ENCODE measurements around the gene EXOC3L4.
"Not testable (repeated sequence)": the region's sequence is repeated elsewhere in the genome, so short reads cannot be mapped to it uniquely, and the experiment has no call there.

The EXOC3L4 gene

DNA sequence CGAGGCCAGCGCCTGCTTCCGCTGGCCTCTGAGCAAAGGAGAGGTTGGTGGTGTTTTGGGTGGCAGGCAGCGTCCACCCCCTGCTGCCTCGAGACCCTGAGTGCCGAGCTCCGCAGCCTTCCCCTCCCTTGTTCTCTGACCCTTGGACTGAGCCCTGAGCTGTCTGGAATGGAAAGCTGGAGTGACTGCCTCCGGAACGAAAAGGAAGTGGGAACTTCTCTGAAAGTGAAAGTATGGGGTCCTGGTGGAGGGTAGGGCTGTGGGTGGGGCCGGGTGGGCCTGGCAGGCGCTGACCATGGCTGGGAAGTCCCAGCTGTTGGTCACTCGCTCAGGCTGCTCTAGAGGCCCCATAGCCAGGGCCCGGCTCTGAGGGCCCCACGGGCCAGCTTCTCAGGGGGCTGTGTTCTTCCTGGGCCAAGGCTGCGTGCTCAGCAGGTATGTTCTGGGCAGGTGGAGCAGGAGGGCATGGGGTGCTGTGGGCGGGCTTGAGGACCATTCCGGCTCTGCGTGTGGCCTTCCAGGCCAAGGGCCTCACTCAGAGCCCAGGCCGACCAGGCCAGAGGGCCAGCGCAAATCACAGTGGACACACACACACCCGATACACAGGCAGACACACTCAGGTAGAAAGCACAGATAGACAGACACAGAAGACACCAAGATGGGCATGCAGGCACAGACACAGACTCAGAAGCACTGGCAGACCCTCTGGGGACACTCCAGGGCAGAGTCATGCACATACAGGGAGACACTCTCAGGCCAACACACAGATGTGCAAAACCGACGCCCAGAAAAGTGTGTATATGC is at the start of gene EXOC3L4:
EXOC3L4 (plus strand) TSS at position 320 of the 804 bp plus-strand sequence. CDS start 5,495 bp downstream, outside the sequence.
- DNase-seq (ENCODE audit: low read depth) = no peak

DNA sequence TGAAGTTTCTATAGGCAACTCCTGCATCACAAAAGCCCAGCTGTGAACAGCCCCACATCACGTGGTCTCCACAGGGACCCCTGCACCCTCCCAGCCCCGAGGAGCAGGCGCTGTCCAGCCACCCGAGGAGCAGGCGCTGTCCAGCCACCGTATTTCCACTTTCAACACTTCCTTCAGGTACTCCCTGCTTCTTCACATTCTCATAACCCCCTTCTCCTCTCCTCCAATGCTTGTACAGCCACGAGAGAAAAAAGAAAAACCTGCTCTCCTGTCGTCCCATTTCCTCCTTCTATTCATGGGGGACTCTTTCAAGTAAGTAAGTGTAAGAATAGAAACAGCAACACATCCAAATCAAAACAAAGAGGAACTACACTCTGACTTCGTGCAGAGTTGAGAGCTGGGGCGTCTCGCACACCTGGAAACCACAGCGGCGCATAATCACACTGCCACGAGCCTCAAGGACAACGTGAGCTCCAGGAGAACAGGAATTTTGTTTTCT is 49.1 kb upstream of the EXOC3L4 start:
- DNase-seq (ENCODE audit: low read depth) = no peak

DNA sequence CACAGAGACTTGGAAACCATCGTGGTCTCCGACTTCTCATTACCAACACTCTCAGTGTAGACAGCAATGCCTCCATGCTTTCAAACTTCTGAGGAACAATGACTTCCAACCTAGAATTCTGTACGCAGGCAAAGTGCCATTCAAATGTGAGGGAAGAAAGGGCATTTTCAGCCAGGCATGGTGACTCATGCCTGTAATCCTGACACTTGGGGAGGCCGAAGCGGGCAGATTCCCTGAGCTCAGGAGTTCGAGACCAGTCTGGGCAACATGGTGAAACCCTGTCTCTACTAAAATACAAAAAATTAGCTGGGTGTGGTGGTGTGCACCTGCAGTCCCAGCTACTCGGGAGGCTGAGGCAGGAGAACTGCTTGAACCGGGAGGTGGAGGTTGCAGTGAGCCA is 47.1 kb upstream of the EXOC3L4 start:
- DNase-seq (ENCODE audit: low read depth) = not testable (repeated sequence)

DNA sequence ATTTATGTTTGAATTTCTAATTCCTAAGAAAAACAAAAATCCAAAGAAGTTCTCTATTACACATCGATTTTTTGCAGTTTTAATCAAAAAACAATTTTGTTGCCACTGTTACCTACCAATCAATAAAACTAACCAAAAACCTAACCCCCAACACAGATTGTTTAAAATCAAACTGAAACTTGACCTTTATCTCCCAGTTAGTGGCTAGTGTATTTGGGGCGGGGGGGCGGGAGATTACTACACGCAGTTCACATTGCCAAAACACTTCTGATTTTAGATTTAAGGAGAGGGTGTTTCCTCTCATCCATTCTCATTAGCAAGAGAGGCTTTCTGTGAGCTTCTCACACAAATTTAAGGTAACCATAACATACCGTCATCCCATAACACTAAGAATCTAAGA is 43.6 kb upstream of the EXOC3L4 start:
- DNase-seq (ENCODE audit: low read depth) = no peak

DNA sequence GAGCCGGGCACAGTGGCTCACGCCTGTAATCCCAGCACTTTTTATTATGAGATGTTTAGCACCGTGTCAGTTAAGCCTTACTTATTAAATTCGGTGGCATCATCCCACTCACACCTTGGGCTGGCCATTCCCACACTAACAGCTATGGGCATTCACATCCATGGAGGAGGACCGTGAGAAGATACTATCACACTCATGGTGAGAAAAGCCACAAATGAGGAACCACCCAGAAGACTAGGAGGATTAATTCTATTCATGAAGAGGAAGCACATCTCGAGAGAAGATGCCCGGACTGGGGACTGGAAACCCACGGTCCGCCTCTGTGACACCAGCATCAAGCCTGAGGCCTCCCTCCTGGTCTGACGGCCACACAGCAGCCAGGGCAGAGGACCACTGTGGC is 42.1 kb upstream of the EXOC3L4 start:
- DNase-seq (ENCODE audit: low read depth) = no peak

DNA sequence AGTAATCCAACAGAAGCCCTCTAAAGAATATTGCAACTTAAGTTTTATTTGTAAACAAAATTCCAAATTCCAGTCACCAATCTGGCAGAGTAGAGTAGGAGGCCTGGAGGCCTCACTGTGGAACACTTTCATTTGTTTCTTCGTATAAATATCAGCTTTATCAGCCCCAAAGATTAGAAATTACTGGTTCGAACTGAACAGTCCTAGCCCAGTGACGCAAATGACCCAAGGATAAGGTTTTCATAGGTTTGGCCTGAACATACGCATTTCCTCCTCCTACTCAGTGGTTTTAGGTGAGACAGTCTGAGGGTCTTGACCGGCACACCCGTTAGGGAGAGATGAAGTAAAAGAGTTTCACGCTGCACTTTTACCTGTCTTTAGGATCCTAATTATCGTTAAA is 38.8 kb upstream of the EXOC3L4 start:
- DNase-seq (ENCODE audit: low read depth) = no peak

DNA sequence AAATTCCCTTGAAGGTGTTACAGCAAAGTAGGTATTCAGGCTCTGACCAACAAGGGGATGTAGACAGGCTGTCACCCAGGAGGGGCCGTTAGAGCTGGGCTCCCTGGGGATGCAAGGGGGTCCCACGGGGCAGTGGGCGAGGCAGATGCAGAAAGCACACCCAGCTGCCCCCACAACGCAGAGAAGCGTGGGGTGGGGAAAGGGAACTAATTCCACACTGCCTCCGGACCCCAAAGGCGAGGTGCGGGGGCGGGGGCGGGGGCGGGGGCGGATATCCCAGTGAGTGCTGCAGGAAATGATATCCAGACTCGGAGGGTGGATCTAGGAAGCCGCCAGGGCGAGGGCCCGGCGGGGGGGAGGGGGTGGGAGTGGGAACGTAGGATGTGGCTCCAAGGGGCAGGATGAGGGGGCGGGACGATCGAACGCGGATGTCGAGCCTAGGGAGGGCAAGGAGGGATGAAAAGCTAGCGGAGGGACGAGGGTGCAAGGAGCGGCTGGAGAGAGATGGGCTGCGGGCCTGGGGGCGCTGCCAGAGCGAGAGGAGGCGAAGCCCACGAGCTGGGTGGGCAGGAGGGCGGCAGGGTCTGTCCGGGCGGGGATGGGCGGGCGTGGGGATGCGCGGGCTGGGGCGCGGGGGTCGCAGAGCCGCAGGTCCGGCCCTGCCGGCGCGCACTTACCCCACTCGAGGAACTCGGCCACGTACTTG is 38.0 kb upstream of the EXOC3L4 start:
- no peak for DNase-seq (ENCODE audit: low read depth)

DNA sequence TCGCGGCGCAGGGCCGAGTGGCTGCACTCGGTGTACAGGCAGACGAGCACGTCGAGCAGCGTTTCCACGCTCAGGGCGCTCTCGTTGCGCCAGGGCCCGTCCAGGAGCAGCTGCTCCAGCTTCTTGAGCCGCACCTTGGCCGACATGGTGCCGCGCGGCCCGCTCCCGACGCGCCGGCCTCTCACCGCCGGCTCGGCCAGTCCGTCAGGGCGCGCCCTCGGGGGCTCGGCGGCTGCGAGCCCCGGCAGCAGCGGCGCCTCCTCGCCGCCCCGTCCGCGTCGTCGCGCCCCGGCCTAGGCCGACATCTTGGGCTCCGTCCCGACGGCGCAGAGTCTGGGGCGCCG is 37.5 kb upstream of the EXOC3L4 start:
- DNase-seq (ENCODE audit: low read depth) = no peak

DNA sequence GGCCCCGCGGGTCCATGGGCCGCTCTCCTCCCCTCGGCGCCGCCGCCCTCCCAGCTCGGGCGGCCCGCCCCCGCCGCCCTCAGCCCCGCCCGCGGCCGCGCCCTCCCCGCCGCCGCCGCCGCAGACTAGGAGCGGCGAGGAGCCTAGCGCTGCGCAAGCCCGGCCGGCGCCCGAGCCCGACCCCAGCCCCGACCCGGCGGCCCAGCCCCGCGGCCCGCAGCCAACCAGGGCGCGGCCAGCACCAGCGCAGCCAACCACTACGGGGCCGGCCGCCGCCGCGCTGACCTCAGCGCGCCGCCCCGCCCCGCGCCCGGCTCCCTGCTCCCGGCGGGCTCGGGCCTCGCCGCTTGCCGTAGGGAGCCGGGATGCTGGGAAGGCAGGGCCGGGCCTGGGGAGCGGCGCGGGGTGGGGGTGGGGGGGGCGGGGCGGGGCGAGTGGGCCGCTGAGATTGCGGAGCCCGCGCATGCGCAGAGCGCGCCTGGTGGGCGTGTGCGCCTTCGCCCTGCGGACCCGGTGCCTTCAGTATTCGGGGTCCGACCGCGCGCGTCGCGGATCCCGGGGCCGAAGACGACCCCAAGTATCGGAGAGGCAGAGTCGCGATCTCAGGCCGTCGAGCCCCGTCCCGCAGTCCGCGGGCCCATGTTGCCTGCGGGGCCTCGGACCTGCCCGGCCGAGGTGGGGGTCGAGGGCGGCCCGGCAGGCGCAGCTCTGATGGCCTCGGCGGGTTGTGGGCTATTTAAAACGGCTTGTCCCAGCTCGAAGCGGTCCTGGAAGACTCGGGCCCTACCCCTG is 37.0 kb upstream of the EXOC3L4 start, which contains the start of gene CDC42BPB:
CDC42BPB (minus strand) TSS at position 178 of the 792 bp plus-strand sequence. CDS start 376 bp downstream, outside the sequence.
- DNase-seq (ENCODE audit: low read depth) = no peak

DNA sequence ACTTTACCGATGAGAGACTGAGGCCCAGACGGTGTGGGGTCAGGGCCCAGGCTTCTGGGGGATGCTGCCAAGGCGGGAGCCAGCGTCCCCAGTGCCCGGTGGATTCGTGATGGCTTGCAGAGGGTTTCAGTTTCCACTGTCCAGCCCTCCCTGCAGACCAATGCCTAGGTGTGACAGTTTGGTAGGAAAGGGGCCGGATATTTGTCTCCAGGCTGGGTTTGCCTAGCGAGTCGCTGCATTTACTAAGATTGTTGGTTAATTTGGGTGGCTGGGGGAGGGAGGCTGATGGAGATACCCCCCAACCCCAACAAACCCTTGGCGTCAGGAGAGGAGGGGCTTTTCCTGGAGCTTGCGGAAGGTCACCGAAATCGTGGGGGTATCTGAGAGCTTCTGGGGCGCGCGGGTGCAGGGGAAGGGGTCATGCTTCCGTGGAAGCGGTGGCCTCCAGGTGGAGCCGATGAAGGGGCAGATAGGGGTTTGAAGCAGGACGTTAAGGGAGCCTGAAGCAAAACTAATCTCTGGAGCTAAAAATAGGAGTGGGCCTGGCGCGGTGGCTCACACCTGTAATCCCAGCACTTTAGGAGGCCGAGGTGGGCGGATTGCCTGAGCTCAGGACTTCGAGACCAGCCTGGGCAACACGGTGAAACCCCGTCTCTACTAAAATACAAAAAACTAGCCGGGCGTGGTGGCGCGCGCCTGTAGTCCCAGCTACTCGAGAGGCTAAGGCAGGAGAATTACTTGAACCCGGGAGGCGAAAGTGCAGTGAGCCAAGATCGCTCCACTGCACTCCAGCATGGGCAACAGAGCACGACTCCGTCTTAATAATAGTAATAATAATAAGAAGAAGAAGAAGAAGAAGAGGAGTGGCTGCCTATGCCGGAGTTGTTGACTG is 36.1 kb upstream of the EXOC3L4 start:
- no peak for DNase-seq (ENCODE audit: low read depth)

DNA sequence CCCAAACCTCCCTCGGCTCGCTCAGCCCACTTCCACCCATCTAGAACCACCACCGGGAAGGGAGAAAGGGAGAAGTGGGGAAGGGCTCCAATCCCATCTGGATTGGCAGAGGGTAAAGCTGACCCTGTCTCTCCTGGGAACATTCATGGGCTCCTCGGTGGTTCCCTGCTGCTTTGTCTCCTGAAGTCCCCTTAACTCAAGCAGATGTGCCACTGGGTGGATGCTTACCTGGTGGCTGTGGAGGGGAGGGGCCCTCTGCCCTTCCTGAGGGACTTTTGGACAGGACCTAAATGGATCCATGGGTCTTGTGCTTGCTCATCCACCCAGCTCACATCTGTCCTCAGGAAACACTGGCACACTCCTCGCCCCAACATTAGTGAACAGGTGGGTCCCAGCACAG is 35.0 kb upstream of the EXOC3L4 start:
- no peak for DNase-seq (ENCODE audit: low read depth)

DNA sequence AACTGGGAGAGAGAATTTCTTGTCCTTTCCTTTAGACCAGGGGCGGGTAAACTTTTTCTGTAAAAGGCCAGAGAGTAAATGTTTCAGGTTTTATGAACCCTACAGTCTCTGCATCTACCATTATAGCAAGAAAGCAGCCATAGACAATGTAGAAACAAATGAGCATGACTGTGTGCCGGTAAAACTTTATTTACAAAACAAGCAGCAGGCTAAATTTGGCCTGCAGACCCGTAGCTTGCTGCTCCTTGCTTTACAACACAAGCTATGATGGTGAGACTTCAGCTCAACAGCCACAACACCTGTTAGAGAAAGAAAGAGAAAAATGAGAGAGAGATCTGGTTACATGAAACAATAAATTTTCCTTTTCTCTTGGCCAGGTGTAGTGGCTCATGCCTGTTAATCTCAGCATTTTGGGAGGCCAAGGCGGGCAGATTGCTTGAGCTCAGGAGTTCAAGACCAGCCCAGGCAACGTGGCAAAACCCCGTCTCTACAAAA is 33.0 kb upstream of the EXOC3L4 start:
- DNase-seq (ENCODE audit: low read depth) = no peak

DNA sequence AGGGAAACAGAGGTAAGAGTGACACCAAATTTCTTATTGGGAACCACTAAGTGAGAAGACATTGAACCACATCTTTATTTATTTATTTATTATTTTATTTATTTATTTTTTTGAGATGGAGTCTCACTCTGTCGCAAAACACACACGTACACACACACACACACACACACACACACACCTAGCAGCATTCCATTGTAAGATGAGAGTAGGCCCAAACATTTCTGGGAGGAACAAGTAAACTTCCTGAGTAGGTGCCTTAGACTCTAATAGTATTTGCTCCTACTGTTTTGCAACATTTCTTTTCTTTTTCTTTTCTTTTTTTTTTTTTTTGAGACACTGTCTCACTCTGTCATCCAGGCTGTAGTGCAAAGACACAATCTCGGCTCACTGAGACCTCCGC is 30.1 kb upstream of the EXOC3L4 start:
- DNase-seq (ENCODE audit: low read depth) = no peak

DNA sequence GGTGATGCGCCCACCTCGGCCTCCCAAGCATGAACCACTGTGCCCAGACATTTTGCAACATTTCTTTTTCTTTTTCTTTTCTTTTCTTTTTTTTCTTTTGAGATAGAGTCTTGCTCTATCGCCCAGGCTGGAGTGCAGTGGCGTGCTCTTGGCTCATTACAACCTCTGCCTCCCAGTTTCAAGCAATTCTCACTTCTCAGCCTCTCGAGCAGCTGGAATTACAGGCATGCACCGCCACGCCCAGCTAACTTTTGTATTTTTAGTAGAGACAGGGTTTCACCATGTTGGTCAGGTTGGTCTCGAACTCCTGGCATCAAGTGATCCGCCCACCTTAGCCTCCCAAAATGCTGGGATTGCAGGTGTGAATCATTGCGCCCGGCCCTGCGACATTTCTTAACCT is 29.5 kb upstream of the EXOC3L4 start:
- no peak for DNase-seq (ENCODE audit: low read depth)

DNA sequence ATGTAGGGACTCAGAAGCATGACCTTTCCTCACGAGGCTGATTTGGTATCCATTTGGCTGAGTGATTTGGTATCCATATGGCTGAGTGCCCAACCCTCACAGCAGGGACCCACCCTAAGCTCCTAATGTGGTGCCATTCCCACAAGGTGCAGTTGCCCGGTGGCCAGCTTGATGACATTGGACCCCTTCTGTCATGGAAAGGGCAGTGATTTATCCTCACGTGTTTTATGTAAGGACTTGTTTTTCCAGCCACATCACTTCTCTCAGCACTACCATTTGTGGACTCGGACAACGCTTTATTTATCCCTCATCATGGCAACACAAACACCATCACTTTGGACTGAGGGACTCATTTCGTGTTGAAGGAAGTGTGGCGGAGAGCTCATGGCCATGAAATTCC is 28.7 kb upstream of the EXOC3L4 start:
- DNase-seq (ENCODE audit: low read depth) = no peak

DNA sequence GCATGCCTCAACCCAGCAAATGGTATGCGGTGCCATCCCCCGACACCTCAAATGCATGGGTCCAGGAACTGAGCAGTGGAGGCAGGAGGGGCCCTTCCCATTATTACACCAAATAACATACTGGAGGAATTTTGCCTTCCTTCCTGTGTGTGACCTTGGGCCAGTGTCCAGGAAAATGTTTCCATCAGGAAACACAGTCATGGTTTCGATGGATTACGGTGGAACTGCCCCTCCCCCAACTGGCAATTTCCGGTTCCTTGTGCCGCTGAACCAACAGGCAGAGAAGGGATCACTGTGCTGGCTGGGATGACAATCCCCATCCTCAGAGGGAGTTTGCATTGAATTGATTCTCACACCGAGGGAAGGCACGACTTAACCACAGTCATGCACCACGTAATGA is 28.1 kb upstream of the EXOC3L4 start:
- no peak for DNase-seq (ENCODE audit: low read depth)

DNA sequence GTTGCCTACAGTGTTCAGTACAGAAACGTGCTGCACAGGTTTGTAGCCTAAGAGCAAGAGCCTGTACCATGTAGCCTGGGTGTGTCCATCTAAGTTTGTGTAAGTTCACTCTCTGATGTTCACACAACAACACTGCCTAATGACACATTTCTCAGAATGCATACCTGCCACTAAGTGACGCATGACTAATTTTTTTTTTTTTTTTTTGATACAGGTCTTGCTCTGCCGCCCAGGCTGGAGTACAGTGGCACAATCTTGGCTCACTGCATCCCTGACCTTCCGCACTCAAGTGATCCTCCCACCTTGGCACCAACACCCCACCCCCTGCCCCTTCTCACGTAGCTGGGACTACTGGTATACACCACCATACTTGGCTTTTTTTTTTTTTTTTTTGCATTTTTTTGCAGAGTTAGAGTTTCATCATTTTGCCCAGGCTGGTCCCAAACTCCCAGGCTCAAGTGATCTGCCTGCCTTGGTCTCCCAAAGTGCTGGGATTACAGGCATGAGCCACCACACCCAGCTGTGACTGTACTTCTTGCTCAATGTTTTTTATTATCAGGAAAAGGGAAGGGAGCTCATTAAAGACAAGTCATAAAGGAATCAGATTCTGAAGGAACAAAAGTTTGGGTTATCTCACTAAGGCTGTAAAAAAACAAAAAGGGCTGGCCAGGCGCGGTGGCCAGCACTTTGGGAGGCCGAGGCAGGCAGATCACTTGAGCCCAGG is 27.1 kb upstream of the EXOC3L4 start:
- DNase-seq (ENCODE audit: low read depth) = no peak

DNA sequence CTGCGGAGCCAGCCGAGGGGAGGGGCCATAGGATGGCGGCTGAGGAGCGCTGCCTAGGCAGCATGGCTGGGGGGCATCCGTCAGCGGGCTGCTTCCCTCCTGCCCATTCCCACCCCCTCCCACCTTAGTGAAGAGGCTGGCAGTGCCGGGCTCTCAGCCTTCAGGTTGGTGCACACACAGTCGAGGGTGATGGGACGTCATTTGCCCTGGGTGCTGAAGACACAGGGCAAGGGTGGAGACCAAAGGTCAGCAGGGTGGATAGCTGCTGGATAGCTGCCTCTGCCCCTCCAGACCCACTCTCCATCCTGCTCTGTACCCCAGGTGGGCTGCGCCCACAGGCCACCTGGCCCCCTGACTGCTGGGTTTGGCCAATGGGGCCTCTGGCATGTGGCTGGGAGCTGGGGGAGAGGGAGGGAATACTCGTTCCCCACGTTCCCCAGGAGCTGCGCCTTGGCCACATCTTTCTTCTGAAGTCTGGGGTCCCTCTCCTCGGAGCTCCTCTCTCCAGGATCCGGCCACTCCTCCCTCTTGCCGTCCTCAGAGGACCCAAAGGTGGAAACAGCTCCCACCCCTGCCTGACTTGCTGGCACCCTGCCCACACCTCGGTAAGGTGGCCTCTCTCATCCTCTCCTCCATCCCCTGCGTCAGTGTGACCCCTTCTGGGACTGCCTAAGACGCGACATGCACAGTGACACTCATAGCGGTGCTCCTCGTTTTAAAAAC is 26.0 kb upstream of the EXOC3L4 start:
- DNase-seq (ENCODE audit: low read depth) = no peak

DNA sequence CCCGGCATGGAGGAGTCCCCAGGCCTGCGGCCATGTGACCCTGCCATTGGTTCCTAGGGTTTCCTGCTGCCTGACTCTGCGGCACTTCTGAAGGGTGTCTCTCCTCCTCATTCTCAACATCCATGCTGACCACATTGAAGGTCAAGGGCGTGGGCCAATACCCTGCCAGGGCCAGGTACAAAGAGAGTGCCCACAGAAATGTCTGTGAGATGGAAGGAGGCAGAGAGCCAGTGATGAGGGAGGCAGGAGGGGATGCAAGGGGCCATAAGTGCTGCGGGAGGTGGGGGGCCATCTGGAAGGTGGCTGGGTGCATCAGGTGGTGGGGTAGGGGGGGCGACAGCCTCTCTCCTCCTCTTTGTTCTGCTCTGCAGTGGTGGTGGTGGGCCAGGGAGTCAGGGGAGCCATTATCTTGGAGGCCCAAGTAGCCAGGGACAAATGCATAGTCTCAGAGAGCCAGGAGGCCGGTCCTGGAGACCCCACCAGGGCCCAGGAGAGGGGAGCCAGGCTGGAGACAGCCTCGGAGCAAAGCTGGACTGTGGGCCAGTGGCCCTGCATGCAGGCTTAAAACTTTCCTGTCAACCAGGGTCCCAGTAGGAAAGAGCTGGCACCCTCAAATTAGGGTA is 24.2 kb upstream of the EXOC3L4 start:
- DNase-seq (ENCODE audit: low read depth) = no peak

All from stimulated activated CD8-positive, alpha-beta memory T cell treated with anti-CD3 and anti-CD28 coated beads, Interleukin-15, amount 100 ng/mL, for 24 hours (primary cell).